Measurements from ENCODE around the gene DCP1B.
A peak's percentile ranks its signal among the peaks of the same experiment; 100 is the strongest.

DCP1B gene

DNA sequence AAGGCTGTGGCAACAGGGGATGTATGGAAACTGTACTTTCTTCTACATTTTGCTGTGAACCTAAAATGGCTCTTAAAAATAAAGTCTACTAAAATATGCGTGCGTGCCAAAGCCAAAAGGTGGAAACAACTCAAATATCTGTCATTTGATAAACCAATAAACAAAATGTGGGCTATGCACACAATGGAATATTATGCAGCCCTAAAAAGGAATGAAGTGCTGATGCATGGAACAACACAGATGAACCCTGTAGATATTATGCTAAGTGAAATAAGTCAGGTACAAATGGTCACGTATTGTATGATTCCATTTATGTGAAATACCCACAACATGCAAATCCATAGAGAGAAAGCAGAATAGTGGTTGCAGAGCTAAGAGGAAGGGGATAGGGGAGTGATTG, 93.8 kb downstream of the DCP1B start:
- DNase-seq (ENCODE audit: low spot score): peak; percentile 2
- TF ChIP-seq, protein P1, sequence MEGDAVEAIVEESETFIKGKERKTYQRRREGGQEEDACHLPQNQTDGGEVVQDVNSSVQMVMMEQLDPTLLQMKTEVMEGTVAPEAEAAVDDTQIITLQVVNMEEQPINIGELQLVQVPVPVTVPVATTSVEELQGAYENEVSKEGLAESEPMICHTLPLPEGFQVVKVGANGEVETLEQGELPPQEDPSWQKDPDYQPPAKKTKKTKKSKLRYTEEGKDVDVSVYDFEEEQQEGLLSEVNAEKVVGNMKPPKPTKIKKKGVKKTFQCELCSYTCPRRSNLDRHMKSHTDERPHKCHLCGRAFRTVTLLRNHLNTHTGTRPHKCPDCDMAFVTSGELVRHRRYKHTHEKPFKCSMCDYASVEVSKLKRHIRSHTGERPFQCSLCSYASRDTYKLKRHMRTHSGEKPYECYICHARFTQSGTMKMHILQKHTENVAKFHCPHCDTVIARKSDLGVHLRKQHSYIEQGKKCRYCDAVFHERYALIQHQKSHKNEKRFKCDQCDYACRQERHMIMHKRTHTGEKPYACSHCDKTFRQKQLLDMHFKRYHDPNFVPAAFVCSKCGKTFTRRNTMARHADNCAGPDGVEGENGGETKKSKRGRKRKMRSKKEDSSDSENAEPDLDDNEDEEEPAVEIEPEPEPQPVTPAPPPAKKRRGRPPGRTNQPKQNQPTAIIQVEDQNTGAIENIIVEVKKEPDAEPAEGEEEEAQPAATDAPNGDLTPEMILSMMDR (IDR thresholded peaks at IDR 0.05; ENCODE audit: borderline replicate concordance, control extremely low read depth, extremely low read depth, insufficient read depth, missing control alignments): no peak
- in situ Hi-C loops (cut with MboI; ENCODE audit: low sequenced_read_pairs, unreplicated experiment): no loop called here

DNA sequence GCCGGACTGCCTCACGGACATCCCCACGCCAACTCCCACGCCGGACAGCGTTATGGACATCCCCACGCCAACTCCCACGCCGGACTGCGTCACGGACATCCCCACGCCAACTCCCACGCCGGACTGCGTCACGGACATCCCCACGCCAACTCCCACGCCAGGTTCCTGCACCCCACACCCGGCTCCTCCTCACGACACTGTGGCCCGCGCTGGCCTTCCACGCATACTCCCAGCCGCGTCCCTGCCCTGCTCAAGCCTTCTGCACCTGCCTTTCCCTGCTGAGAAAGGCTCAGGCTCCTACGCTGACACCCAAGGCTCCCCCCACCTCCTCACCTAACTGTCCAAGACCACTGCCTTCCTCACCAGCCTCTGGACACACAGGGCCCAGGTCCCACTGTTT, 95.5 kb downstream of the DCP1B start:
- DNase-seq (ENCODE audit: low spot score): peak; percentile 22
- in situ Hi-C loops (cut with MboI; ENCODE audit: low sequenced_read_pairs, unreplicated experiment): no loop called here
- TF ChIP-seq, protein P1 (IDR thresholded peaks at IDR 0.05; ENCODE audit: borderline replicate concordance, control extremely low read depth, extremely low read depth, insufficient read depth, missing control alignments): no peak

DNA sequence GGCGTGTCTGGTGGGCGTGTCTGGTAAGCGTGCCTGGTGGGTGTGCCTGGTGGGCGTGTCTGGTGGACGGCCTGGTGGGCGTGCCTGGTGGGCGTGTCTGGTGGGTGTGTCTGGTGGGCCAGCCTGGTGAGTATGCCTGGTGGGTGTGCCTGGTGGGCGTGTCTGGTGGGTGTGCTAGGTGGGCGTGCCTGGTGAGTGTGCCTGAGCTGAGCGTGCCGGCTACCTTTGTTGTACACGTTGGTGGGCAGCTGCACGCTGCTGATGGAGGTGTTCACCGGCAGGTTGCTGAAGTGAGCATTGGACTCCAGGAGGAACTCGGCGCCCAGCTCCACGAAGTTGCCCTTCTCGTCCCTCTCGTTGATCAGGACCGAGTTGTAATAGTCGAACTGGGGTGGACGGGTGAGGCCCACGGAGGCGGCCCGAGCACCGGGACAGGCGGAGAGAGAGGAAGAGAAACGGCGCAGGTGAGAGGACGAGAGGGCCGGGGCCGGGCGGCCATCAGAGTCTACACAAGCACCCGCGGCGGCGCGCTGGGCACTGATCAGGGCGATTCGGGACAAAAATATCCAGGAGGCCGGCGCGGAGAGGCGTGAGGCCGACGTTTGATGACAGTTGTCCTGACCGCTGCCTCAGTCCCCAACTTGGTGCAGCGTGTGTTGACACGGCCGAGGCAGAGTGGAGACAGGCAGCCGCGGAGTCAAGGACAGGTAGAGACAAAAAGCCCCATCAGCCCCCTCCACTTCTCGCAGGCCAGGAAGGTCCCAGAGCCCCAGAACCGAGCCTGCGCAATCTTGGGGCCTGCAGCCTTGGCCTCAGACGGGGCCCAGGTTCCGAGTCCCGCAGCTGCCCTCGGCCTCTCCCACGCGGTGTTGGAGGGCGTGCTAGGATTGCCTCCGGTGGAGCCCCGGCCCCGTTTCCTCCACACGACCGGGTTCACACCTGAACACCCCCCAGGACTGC, 96.3 kb downstream of the DCP1B start:
- in situ Hi-C loops (cut with MboI; ENCODE audit: low sequenced_read_pairs, unreplicated experiment): no loop called here
- DNase-seq (ENCODE audit: low spot score): peak; percentile 12
- TF ChIP-seq, protein P1 (IDR thresholded peaks at IDR 0.05; ENCODE audit: borderline replicate concordance, control extremely low read depth, extremely low read depth, insufficient read depth, missing control alignments): no peak

DNA sequence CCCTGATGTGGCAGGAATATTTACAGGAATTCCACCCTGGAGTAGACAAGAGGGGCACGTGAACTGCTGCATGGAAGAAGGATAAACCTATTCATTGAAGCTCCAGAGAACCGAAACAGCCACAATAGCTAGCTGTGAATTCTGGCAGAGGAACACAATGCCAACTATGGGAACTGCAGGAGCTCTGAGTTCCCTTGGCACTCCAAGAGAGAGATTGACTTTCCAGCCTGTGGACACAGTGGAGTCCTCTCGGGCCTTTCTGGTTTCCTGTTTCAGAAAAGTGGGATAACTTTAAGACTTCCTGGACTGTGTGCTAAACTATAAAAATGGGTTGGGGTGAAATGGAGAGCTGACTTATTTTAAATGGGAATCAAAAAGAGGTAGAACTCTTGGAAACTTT, 97.7 kb downstream of the DCP1B start:
- in situ Hi-C loops (cut with MboI; ENCODE audit: low sequenced_read_pairs, unreplicated experiment): no loop called here
- DNase-seq (ENCODE audit: low spot score): peak; percentile 1
- TF ChIP-seq, protein P1 (IDR thresholded peaks at IDR 0.05; ENCODE audit: borderline replicate concordance, control extremely low read depth, extremely low read depth, insufficient read depth, missing control alignments): no peak

DNA sequence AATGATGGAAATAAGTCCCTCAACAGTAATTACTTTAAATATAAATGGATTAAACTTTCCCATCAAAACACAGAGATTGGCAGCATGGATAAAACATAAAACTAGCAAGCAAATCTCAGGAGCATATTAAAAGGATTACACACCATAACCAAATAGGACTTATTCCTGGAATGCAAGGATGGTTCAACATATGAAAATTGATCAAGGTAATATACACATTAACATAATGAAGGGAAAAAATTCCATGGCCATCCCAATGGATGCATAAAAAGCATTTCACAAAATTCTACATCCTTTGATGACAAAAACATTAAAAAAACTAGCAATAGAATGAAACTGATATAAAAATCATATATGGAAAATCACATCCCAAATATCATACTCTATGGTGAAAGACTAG, 99.4 kb downstream of the DCP1B start:
- in situ Hi-C loops (cut with MboI; ENCODE audit: low sequenced_read_pairs, unreplicated experiment): no loop called here
- no peak for DNase-seq (ENCODE audit: low spot score)
- TF ChIP-seq, protein P1 (IDR thresholded peaks at IDR 0.05; ENCODE audit: borderline replicate concordance, control extremely low read depth, extremely low read depth, insufficient read depth, missing control alignments): no peak

DNA sequence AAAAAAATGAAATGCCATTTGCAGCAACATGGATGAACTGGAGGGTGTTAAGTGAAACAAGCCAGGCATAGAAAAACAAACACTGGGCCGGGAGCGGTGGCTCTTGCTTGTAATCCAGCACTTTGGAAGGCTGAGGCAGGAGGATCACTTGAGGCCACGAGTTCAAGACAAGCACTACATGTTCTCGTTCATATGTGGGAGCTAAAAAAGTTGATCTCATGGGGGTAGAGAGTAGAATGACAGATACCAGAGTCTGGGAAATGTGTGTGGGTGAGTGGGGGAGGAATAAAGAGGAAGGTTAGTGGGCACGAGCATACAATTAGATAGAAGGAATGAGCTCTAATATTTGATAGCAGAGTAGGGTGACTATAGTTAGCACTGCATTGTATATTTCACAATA, 107.3 kb downstream of the DCP1B start:
- TF ChIP-seq, protein P1 (IDR thresholded peaks at IDR 0.05; ENCODE audit: borderline replicate concordance, control extremely low read depth, extremely low read depth, insufficient read depth, missing control alignments): no peak
- in situ Hi-C loops (cut with MboI; ENCODE audit: low sequenced_read_pairs, unreplicated experiment): no loop called here
- no peak for DNase-seq (ENCODE audit: low spot score)
